ENCODE results near the gene NUTM2F.

Gene NUTM2F

GRCh38 chr9:94270009-94270408 lies 58.4 kb downstream of the NUTM2F start:
- no peak for TF ChIP-seq POLR2A (IDR thresholded peaks at IDR 0.05; ENCODE audit: low read depth, low read length)
- DNase-seq (ENCODE audit: insufficient read length, low spot score) (no peak), FAIRE-seq (peak; percentile 91)

GRCh38 chr9:94269264-94269663 lies 59.2 kb downstream of the NUTM2F start:
- DNase-seq (ENCODE audit: insufficient read length, low spot score), result no peak
- FAIRE-seq, result no peak
- no peak for TF ChIP-seq POLR2A (IDR thresholded peaks at IDR 0.05; ENCODE audit: low read depth, low read length)

Measured in H54 (cell line).